ENCODE data around the gene HECW1.

DNA sequence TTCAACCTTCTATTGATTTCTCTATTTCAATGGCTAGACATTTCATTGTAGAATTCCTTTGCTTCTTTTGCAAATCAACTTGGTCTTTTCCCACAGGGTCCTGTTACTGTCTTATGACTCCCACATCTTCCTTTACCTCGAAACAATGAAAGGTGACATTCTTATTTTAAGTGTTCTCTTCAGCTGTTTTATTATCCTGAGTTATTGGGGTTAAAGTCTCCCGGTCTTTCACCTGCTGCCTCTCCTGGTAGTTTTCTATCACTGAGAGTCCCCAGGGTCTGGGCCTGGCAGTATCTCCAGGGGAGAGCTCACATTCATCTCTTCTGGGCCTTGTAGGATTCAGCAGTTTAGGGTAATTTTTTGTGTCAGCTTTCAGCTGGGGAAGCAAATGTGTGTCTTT lies 95.8 kb downstream of the HECW1 start:
- TF ChIP-seq, protein P1, sequence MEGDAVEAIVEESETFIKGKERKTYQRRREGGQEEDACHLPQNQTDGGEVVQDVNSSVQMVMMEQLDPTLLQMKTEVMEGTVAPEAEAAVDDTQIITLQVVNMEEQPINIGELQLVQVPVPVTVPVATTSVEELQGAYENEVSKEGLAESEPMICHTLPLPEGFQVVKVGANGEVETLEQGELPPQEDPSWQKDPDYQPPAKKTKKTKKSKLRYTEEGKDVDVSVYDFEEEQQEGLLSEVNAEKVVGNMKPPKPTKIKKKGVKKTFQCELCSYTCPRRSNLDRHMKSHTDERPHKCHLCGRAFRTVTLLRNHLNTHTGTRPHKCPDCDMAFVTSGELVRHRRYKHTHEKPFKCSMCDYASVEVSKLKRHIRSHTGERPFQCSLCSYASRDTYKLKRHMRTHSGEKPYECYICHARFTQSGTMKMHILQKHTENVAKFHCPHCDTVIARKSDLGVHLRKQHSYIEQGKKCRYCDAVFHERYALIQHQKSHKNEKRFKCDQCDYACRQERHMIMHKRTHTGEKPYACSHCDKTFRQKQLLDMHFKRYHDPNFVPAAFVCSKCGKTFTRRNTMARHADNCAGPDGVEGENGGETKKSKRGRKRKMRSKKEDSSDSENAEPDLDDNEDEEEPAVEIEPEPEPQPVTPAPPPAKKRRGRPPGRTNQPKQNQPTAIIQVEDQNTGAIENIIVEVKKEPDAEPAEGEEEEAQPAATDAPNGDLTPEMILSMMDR (IDR thresholded peaks at IDR 0.05): no peak
- no peak for TF ChIP-seq EZH2 (IDR thresholded peaks at IDR 0.05; ENCODE audit: borderline replicate concordance, insufficient read depth, low read depth, low read length, poor library complexity, severe bottlenecking)

Measured in B cell (primary cell).